IMR-90 (cell line): ENCODE measurements around the gene EIF3I. TPM values are rescaled to one million over a fixed set of nuclear protein-coding genes. Genes with fewer than 3 reads are reported as not detected.

Experiments used
- microRNA-seq, 2 experiments: library from miRNA; stranded (forward) in 1 of 2; unstranded in 1 of 2; fragments of 10-50 nt in 1 of 2; fragments of <30 nt in 1 of 2; gene quantifications in 1 of 2; microRNA quantifications in 1 of 2; one replicate each; pipeline versions ENCODE3 to v1.1.0; 2013 to 2020; ENCODE audit not compliant: insufficient read depth in 1 of 2, insufficient read length in 1 of 2, unreplicated experiment in 1 of 2
- polyA plus RNA-seq, 3 experiments: library from polyadenylated mRNA; depleted of rRNA; stranded (reverse); fragments of >200 nt; gene quantifications; 2 replicates each; pipeline ENCODE4 v1.2.3, GENCODE V29; 2012; ENCODE audit warnings: low replicate concordance in 1 of 3
- small RNA-seq, 5 experiments: library from RNA; depleted of rRNA; stranded (forward); fragments of <200 nt; gene quantifications; one replicate each; pipeline ENCODE3, GENCODE V24; 2012
- total RNA-seq: library from RNA; depleted of rRNA; stranded (reverse); fragments of >200 nt; gene quantifications from 2 replicates; pipeline ENCODE4 v1.2.3, GENCODE V29; 2012; rRNA removed

Gene EIF3I
- total and polyA plus RNA-seq, 2 of the 4 experiments (the other 2 are of a cell fraction) = 469 to 716 TPM

Small RNA genes lying within 50 kb of the gene (microRNA-seq; reads per million reads assigned to microRNA genes)
- gene RF00017 (ENCODE audit: insufficient read depth, insufficient read length) = not detected

Small RNA genes lying within 50 kb of the gene (small RNA-seq; reads per million reads assigned to genes)
- 0 reads per million in 5 experiments for gene RF00017

Other genes starting within 250 kb of the EIF3I start
- gene KHDRBS1, start 208.5 kb upstream of the EIF3I start, total RNA-seq = 33.7 and 39.7 TPM in 2 replicates
- 52.6 and 67.6 TPM in 2 replicates for gene KHDRBS1, start 208.5 kb upstream of the EIF3I start, polyA plus RNA-seq (2012; rRNA removed)
- 4.4 and 6.5 TPM in 2 replicates for gene TMEM39B, start 149.5 kb upstream of the EIF3I start, total RNA-seq
- gene TMEM39B, start 149.5 kb upstream of the EIF3I start, polyA plus RNA-seq (2012; rRNA removed) = 28.7 and 30.2 TPM in 2 replicates
- gene KPNA6, start 114.4 kb upstream of the EIF3I start, total RNA-seq = 50.7 and 53.6 TPM in 2 replicates
- gene KPNA6, start 114.4 kb upstream of the EIF3I start, polyA plus RNA-seq (2012; rRNA removed) = 25.4 and 27.0 TPM in 2 replicates
- 102 and 104 TPM in 2 replicates for gene TXLNA, start 42.7 kb upstream of the EIF3I start, total RNA-seq
- 37.9 and 47.6 TPM in 2 replicates for gene TXLNA, start 42.7 kb upstream of the EIF3I start, polyA plus RNA-seq (2012; rRNA removed)
- 17.2 and 18.6 TPM in 2 replicates for gene CCDC28B, start 21.8 kb upstream of the EIF3I start, total RNA-seq
- 18.4 and 20.1 TPM in 2 replicates for gene CCDC28B, start 21.8 kb upstream of the EIF3I start, polyA plus RNA-seq (2012; rRNA removed)
- 1.9 and 2.2 TPM in 2 replicates for gene IQCC, start 16.7 kb upstream of the EIF3I start, total RNA-seq
- gene IQCC, start 16.7 kb upstream of the EIF3I start, polyA plus RNA-seq (2012; rRNA removed) = 1.3 and 1.6 TPM in 2 replicates
- not detected in 2 replicates for gene DCDC2B, start 13.3 kb upstream of the EIF3I start, total RNA-seq
- not detected in 2 replicates for gene DCDC2B, start 13.3 kb upstream of the EIF3I start, polyA plus RNA-seq (2012; rRNA removed)
- gene TMEM234, start 54 bp upstream of the EIF3I start, total RNA-seq = 10.0 and 10.8 TPM in 2 replicates
- gene TMEM234, start 54 bp upstream of the EIF3I start, polyA plus RNA-seq (2012; rRNA removed) = 22.7 and 23.4 TPM in 2 replicates
- gene FAM167B, start 24.8 kb downstream of the EIF3I start, total RNA-seq = 0.18 TPM in 1 of 2 replicates, not detected in the other
- gene FAM167B, start 24.8 kb downstream of the EIF3I start, polyA plus RNA-seq (2012; rRNA removed) = 0.53 and 0.59 TPM in 2 replicates
- not detected in 2 replicates for gene LCK, start 28.9 kb downstream of the EIF3I start, total RNA-seq
- gene LCK, start 28.9 kb downstream of the EIF3I start, polyA plus RNA-seq (2012; rRNA removed) = not detected in 2 replicates
- gene HDAC1, start 69.7 kb downstream of the EIF3I start, total RNA-seq = 88.9 and 95.5 TPM in 2 replicates
- 131 and 139 TPM in 2 replicates for gene HDAC1, start 69.7 kb downstream of the EIF3I start, polyA plus RNA-seq (2012; rRNA removed)
- gene MARCKSL1, start 113.8 kb downstream of the EIF3I start, total RNA-seq = 34.7 and 37.5 TPM in 2 replicates
- 199 and 218 TPM in 2 replicates for gene MARCKSL1, start 113.8 kb downstream of the EIF3I start, polyA plus RNA-seq (2012; rRNA removed)
- gene FAM229A, start 140.1 kb downstream of the EIF3I start, total RNA-seq = 0.28 and 0.36 TPM in 2 replicates
- 3.9 and 4.3 TPM in 2 replicates for gene FAM229A, start 140.1 kb downstream of the EIF3I start, polyA plus RNA-seq (2012; rRNA removed)
- not detected in 2 replicates for gene TSSK3, start 140.1 kb downstream of the EIF3I start, total RNA-seq
- gene TSSK3, start 140.1 kb downstream of the EIF3I start, polyA plus RNA-seq (2012; rRNA removed) = 0.24 and 0.96 TPM in 2 replicates
- 50.8 and 60.4 TPM in 2 replicates for gene BSDC1, start 172.0 kb downstream of the EIF3I start, total RNA-seq
- gene BSDC1, start 172.0 kb downstream of the EIF3I start, polyA plus RNA-seq (2012; rRNA removed) = 50.4 and 56.8 TPM in 2 replicates
- not detected in 2 replicates for gene ZBTB8B, start 242.7 kb downstream of the EIF3I start, total RNA-seq
- not detected in 2 replicates for gene ZBTB8B, start 242.7 kb downstream of the EIF3I start, polyA plus RNA-seq (2012; rRNA removed)